HepG2 (cell line): Measurements from ENCODE around the gene SRXN1. TPM values are rescaled to one million over a fixed set of nuclear protein-coding genes. Genes with fewer than 3 reads are reported as not detected.

Experiments
- ARHGAP35 ChIP-seq: sonication (generic); formaldehyde crosslinking; IDR thresholded peaks from 2 replicates; pipeline ENCODE4 v1.9.0; 2022; ENCODE audit warnings: mild to moderate bottlenecking, inconsistent platforms, moderate library complexity, missing genetic modification reagents, borderline replicate concordance
- DNMT3B ChIP-seq: conservative IDR thresholded peaks from 2 replicates; pipeline ENCODE4 v1.6.1; 2016; ENCODE audit warnings: missing biosample characterization, control low read depth
- ELK4 ChIP-seq: sonication (generic); formaldehyde crosslinking; IDR thresholded peaks from 2 replicates; pipeline ENCODE4 v1.9.0; 2021; ENCODE audit warnings: missing genetic modification reagents, borderline replicate concordance
- ETV6 ChIP-seq: sonication (generic); formaldehyde crosslinking; conservative IDR thresholded peaks from 2 replicates; pipeline ENCODE4 v1.4.0; 2020; ENCODE audit warnings: missing genetic modification reagents
- FOXM1 ChIP-seq: sonication (generic); formaldehyde crosslinking; IDR thresholded peaks from 2 replicates; pipeline ENCODE4 v1.5.0; 2020; ENCODE audit warnings: missing genetic modification reagents
- HOXA7 ChIP-seq: sonication (generic); formaldehyde crosslinking; IDR thresholded peaks from 2 replicates; pipeline ENCODE4 v1.8.1; 2022; ENCODE audit warnings: mild to moderate bottlenecking, missing genetic modification reagents, moderate library complexity
- MIER2 ChIP-seq: IDR thresholded peaks from 2 replicates; pipeline ENCODE4 v1.6.1; 2016; ENCODE audit warnings: missing biosample characterization, missing genetic modification reagents
- PRMT3 ChIP-seq: sonication (generic); formaldehyde crosslinking; IDR thresholded peaks from 2 replicates; pipeline ENCODE4 v1.8.1; 2022; ENCODE audit warnings: low read depth, mild to moderate bottlenecking, moderate library complexity, missing genetic modification reagents, borderline replicate concordance
- RCOR2 ChIP-seq: IDR thresholded peaks from 2 replicates; pipeline ENCODE4 v1.6.1; 2016; ENCODE audit warnings: missing biosample characterization, missing genetic modification reagents
- SRF ChIP-seq: IDR thresholded peaks from 2 replicates; pipeline ENCODE4 v1.6.1; 2011; ENCODE audit warnings: mild to moderate bottlenecking, low read depth, low read length, moderate library complexity
- SSRP1 ChIP-seq: IDR thresholded peaks from 2 replicates; pipeline ENCODE4 v1.6.1; 2016; ENCODE audit warnings: control low read depth
- ZBTB26 ChIP-seq: IDR thresholded peaks from 2 replicates; pipeline ENCODE4 v1.6.1; 2016; ENCODE audit warnings: missing compliant biosample characterization, missing genetic modification reagents, borderline replicate concordance
- ZNF549 ChIP-seq: sonication (generic); formaldehyde crosslinking; IDR thresholded peaks from 2 replicates; pipeline ENCODE4 v1.5.0; 2020; ENCODE audit warnings: missing genetic modification reagents
- ZNF629 ChIP-seq: sonication (generic); formaldehyde crosslinking; conservative IDR thresholded peaks from 2 replicates; pipeline ENCODE4 v1.5.0; 2020; ENCODE audit warnings: missing genetic modification reagents
- polyA plus RNA-seq, 8 experiments: library from polyadenylated mRNA; depleted of rRNA in 3 of 8; stranded (reverse) in 7 of 8; unstranded in 1 of 8; fragments of >200 nt; fragmentation: Illumina TruSeq in 4 of 8; extraction: Trizol in 4 of 8; gene quantifications; 2 replicates each; pipeline versions ENCODE4 v1.2.1 to v1.2.3, GENCODE V29; 2011 to 2016; ENCODE audit warnings: low read depth in 4 of 8, missing spikeins in 1 of 8, mixed read lengths in 1 of 8; ENCODE audit not compliant: insufficient read depth in 1 of 8
- total RNA-seq, 5 experiments: library from RNA; depleted of rRNA; stranded (reverse); fragments of >200 nt; fragmentation: Illumina TruSeq; extraction: Trizol; gene quantifications; 2 replicates each; pipeline ENCODE4 v1.2.3, GENCODE V29; 2016; ENCODE audit warnings: low read depth in 1 of 5
- TF ChIP-seq, protein P1 (sequence below): sonication (generic); formaldehyde crosslinking; IDR thresholded peaks from 2 replicates; pipeline ENCODE4 v1.5.0; 2020; ENCODE audit warnings: missing genetic modification reagents
- TF ChIP-seq, protein P2 (sequence below): sonication (generic); formaldehyde crosslinking; IDR thresholded peaks from 2 replicates; pipeline ENCODE4; 2020; ENCODE audit warnings: missing genetic modification reagents, mild to moderate bottlenecking, borderline replicate concordance
- TF ChIP-seq, protein P3 (sequence below): sonication (generic); formaldehyde crosslinking; IDR thresholded peaks from 2 replicates; pipeline ENCODE4 v1.5.1; 2020; ENCODE audit warnings: mild to moderate bottlenecking, missing genetic modification reagents
- TF ChIP-seq, protein P4 (sequence below): sonication (generic); formaldehyde crosslinking; conservative IDR thresholded peaks from 2 replicates; pipeline ENCODE4 v1.8.0; 2022; ENCODE audit warnings: missing genetic modification reagents

SRXN1 gene
- total and polyA plus RNA-seq, 2 of the 13 experiments (the other 11 are each of a cell fraction or from before 2014, with no cell fraction given) = 29.9 to 87.7 TPM

GRCh38 chr20:645318-646106 is 7.5 kb downstream of the SRXN1 start (continued):
- TF ChIP-seq, protein P1, sequence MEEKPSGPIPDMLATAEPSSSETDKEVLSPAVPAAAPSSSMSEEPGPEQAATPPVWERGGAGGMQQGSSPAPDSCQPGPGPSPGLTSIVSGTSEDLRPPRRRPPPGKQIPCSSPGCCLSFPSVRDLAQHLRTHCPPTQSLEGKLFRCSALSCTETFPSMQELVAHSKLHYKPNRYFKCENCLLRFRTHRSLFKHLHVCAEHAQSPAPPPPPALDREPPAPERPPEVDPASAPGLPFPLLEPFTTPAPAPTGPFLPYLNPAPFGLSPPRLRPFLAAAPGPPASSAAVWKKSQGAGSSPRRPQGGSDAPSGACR (CRISPR knock-in tag) = peak; percentile 86
- TF ChIP-seq, protein P2, sequence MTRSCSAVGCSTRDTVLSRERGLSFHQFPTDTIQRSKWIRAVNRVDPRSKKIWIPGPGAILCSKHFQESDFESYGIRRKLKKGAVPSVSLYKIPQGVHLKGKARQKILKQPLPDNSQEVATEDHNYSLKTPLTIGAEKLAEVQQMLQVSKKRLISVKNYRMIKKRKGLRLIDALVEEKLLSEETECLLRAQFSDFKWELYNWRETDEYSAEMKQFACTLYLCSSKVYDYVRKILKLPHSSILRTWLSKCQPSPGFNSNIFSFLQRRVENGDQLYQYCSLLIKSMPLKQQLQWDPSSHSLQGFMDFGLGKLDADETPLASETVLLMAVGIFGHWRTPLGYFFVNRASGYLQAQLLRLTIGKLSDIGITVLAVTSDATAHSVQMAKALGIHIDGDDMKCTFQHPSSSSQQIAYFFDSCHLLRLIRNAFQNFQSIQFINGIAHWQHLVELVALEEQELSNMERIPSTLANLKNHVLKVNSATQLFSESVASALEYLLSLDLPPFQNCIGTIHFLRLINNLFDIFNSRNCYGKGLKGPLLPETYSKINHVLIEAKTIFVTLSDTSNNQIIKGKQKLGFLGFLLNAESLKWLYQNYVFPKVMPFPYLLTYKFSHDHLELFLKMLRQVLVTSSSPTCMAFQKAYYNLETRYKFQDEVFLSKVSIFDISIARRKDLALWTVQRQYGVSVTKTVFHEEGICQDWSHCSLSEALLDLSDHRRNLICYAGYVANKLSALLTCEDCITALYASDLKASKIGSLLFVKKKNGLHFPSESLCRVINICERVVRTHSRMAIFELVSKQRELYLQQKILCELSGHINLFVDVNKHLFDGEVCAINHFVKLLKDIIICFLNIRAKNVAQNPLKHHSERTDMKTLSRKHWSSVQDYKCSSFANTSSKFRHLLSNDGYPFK (CRISPR knock-in tag) = peak; percentile 60; the same call in 1 of the 2 replicates
- no peak for TF ChIP-seq HOXA7 (CRISPR knock-in tag)
- TF ChIP-seq MIER2 (CRISPR knock-in tag) = peak; percentile 89
- TF ChIP-seq, protein P3, sequence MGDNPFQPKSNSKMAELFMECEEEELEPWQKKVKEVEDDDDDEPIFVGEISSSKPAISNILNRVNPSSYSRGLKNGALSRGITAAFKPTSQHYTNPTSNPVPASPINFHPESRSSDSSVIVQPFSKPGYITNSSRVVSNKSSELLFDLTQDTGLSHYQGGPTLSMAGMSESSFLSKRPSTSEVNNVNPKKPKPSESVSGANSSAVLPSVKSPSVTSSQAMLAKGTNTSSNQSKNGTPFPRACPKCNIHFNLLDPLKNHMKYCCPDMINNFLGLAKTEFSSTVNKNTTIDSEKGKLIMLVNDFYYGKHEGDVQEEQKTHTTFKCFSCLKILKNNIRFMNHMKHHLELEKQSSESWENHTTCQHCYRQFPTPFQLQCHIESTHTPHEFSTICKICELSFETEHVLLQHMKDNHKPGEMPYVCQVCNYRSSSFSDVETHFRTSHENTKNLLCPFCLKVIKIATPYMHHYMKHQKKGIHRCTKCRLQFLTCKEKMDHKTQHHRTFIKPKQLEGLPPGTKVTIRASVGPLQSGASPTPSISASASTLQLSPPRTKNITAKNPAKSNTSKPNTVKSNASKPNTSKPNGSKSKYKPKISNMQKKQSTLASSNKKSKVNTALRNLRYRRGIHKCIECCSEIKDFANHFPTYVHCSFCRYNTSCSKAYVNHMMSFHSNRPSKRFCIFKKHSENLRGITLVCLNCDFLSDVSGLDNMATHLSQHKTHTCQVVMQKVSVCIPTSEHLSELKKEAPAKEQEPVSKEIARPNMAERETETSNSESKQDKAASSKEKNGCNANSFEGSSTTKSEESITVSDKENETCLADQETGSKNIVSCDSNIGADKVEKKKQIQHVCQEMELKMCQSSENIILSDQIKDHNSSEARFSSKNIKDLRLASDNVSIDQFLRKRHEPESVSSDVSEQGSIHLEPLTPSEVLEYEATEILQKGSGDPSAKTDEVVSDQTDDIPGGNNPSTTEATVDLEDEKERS (CRISPR knock-in tag) = no peak
- TF ChIP-seq, protein P4, sequence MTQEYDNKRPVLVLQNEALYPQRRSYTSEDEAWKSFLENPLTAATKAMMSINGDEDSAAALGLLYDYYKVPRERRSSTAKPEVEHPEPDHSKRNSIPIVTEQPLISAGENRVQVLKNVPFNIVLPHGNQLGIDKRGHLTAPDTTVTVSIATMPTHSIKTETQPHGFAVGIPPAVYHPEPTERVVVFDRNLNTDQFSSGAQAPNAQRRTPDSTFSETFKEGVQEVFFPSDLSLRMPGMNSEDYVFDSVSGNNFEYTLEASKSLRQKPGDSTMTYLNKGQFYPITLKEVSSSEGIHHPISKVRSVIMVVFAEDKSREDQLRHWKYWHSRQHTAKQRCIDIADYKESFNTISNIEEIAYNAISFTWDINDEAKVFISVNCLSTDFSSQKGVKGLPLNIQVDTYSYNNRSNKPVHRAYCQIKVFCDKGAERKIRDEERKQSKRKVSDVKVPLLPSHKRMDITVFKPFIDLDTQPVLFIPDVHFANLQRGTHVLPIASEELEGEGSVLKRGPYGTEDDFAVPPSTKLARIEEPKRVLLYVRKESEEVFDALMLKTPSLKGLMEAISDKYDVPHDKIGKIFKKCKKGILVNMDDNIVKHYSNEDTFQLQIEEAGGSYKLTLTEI = no peak
- no peak for TF ChIP-seq DNMT3B (CRISPR knock-in tag)
- peak; percentile 66; the same call in 1 of the 2 replicates for TF ChIP-seq ETV6 (CRISPR knock-in tag)
- TF ChIP-seq ARHGAP35 (CRISPR knock-in tag) = peak; percentile 63; the same call in 1 of the 2 replicates
- peak; percentile 97; the same call in 1 of the 2 replicates for TF ChIP-seq ELK4 (CRISPR knock-in tag)
- peak; percentile 65 for TF ChIP-seq ZBTB26 (CRISPR knock-in tag)
- no peak; the same call in 1 of the 2 replicates for TF ChIP-seq RCOR2 (CRISPR knock-in tag)
- TF ChIP-seq SSRP1 (CRISPR knock-in tag) = no peak
- no peak for TF ChIP-seq PRMT3 (CRISPR knock-in tag)
- no peak for TF ChIP-seq FOXM1 (CRISPR knock-in tag)
- peak; percentile 99 for TF ChIP-seq ZNF629 (CRISPR knock-in tag)
- TF ChIP-seq ZNF549 (CRISPR knock-in tag) = no peak
- TF ChIP-seq SRF = 0 out of 2 replicates have a peak, but pooled peaks have one; percentile 25
